Kidney (tissue), 14 donors: ENCODE results near the gene COQ4. TPM values are rescaled to one million over a fixed set of nuclear protein-coding genes. Genes with fewer than 3 reads are reported as not detected.

Experiments used
- DNase-seq, 5 donors: peaks; one replicate each; pipeline ENCODE4 v3.0.0-alpha.2; 2013 to 2020
- FAIRE-seq: peaks from 2 replicates; lab custom pipeline; 2012; peaks lifted over from hg19 to GRCh38; lab: Jason Lieb, UNC
- H3K27ac ChIP-seq, 2 donors: one replicate each; pipeline ENCODE4 v1.7.0; 2013; ENCODE audit warnings: low read depth in 2 of 2, low read length in 2 of 2, inconsistent platforms in 1 of 2
- H3K27me3 ChIP-seq: one replicate; pipeline ENCODE4 v1.7.1; 2013; ENCODE audit warnings: low read length, inconsistent platforms; ENCODE audit not compliant: control insufficient read depth, insufficient read depth
- H3K36me3 ChIP-seq, 3 donors: one replicate each; pipeline versions ENCODE4 v1.7.0 to v1.7.1; 2013; ENCODE audit warnings: low read length in 3 of 3, control low read depth in 1 of 3, inconsistent platforms in 1 of 3; ENCODE audit not compliant: insufficient read depth in 3 of 3, control insufficient read depth in 2 of 3
- H3K4me1 ChIP-seq, 3 donors: one replicate each; pipeline versions ENCODE4 v1.7.0 to v1.7.1; 2013; ENCODE audit warnings: low read length in 3 of 3, inconsistent platforms in 1 of 3, low read depth in 1 of 3; ENCODE audit not compliant: control insufficient read depth in 2 of 3, insufficient read depth in 2 of 3
- H3K4me3 ChIP-seq, 3 donors: one replicate each; pipeline versions ENCODE4 v1.7.0 to v1.8.1; 2013; ENCODE audit warnings: low read length in 3 of 3, control low read depth in 1 of 3, inconsistent platforms in 1 of 3
- H3K9ac ChIP-seq, 3 donors: one replicate each; pipeline versions ENCODE4 v1.7.0 to v1.7.1; 2013; ENCODE audit warnings: low read length in 3 of 3, control low read depth in 1 of 3, inconsistent platforms in 1 of 3
- H3K9me3 ChIP-seq, 3 donors: one replicate each; pipeline versions ENCODE4 v1.7.0 to v1.7.1; 2013; ENCODE audit warnings: low read length in 3 of 3, control low read depth in 1 of 3, inconsistent platforms in 1 of 3; ENCODE audit not compliant: control insufficient read depth in 2 of 3, insufficient read depth in 1 of 3
- intact Hi-C: fragments of 100-400 bp; cut with DNase I; formaldehyde crosslinking; loops from one replicate; pipeline ENCODE4 v1.11.1; 2022
- polyA plus RNA-seq: library from polyadenylated mRNA; stranded (reverse); fragments of 350-450 nt; fragmentation: Illumina TruSeq; extraction: RNeasy Lipid Tissue Mini Kit (QIAGEN cat#74804); gene quantifications from one replicate; pipeline ENCODE4 v1.2.3, GENCODE V29; 2014; ENCODE audit warnings: low read depth, low replicate concordance; ENCODE audit not compliant: insufficient read depth
- total RNA-seq: library from RNA; stranded (reverse); fragmentation: NEBNext Ultra II Directional; extraction: Animal tissue kit (Norgen Biotek cat#: 25700); gene quantifications from one replicate; pipeline ENCODE4 v1.2.1, GENCODE V29; 2021
- TF ChIP-seq, protein P1 (sequence below): IDR thresholded peaks from 3 replicates; pipeline ENCODE4 v1.5.1; 2012; ENCODE audit warnings: mild to moderate bottlenecking, moderate library complexity, borderline replicate concordance; ENCODE audit not compliant: insufficient read depth; ENCODE audit errors: extremely low read depth
- donor health status: control.
- donor health status: control.
- donor health status: control.
- donor health status: control.
- donor health status: control.
- donor health status: DM: yes; HTN: yes; CAD: no.
- donor health status: Normal renal cell carcinoma (clear cell type).

COQ4 gene
- total and polyA plus RNA-seq, 2 donors from 2014 or later, result 59.7 to 111 TPM

DNA sequence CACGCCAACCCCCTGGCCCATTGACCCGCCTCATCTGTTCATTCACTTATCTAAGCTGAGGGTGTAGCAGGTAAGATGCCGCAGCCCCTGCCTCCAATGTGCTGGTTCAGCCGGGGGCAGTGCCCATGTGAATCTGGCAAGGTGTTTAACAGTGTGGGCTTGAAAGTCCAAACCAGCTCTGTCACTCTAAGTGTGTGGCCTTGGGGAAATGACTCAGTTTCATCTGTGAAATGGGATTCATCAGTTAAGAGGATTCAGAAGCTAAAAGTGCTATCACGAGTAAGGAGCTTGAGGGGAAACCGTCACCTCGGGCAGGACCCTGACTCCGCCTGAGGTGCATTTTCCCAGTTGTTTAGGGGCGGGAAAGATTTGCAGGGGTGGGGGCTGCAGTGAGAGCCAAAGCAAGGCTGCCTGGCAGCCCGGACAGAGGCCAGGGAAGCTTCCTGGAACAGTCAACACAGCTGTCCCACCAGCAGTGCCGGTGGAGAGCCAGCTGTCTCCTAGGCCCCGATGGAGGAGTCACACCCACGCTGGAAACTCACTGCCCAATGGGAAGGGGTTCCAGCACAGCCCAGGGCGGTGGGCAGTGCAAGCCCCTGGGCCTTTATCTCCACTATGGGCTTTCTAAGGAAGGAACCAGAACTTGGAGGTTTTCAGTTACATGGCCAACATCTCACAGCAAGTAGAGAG is 38.8 kb downstream of the COQ4 start:
- intact Hi-C loops, result no loop called here
- DNase-seq, result peak in 1 of 5 donors; percentile 18
- H3K9me3 ChIP-seq, result no peaks in the 10 kb centered on the region
- TF ChIP-seq, protein P1, sequence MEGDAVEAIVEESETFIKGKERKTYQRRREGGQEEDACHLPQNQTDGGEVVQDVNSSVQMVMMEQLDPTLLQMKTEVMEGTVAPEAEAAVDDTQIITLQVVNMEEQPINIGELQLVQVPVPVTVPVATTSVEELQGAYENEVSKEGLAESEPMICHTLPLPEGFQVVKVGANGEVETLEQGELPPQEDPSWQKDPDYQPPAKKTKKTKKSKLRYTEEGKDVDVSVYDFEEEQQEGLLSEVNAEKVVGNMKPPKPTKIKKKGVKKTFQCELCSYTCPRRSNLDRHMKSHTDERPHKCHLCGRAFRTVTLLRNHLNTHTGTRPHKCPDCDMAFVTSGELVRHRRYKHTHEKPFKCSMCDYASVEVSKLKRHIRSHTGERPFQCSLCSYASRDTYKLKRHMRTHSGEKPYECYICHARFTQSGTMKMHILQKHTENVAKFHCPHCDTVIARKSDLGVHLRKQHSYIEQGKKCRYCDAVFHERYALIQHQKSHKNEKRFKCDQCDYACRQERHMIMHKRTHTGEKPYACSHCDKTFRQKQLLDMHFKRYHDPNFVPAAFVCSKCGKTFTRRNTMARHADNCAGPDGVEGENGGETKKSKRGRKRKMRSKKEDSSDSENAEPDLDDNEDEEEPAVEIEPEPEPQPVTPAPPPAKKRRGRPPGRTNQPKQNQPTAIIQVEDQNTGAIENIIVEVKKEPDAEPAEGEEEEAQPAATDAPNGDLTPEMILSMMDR, result no peak
- H3K36me3 ChIP-seq, result no peaks in the 10 kb centered on the region
- no peak overlapping the region for H3K27ac ChIP-seq
- H3K9ac ChIP-seq, result peak overlapping the region in 1 of 3 donors; percentile 56
- H3K4me3 ChIP-seq, result peak overlapping the region in 2 of 3 donors; percentile 60 to 77
- FAIRE-seq, result no peak
- peaks cover 0 to 19% (median 6%) of the 10 kb centered on the region in 3 donors for H3K4me1 ChIP-seq
- H3K27me3 ChIP-seq, result no peaks in the 10 kb centered on the region

DNA sequence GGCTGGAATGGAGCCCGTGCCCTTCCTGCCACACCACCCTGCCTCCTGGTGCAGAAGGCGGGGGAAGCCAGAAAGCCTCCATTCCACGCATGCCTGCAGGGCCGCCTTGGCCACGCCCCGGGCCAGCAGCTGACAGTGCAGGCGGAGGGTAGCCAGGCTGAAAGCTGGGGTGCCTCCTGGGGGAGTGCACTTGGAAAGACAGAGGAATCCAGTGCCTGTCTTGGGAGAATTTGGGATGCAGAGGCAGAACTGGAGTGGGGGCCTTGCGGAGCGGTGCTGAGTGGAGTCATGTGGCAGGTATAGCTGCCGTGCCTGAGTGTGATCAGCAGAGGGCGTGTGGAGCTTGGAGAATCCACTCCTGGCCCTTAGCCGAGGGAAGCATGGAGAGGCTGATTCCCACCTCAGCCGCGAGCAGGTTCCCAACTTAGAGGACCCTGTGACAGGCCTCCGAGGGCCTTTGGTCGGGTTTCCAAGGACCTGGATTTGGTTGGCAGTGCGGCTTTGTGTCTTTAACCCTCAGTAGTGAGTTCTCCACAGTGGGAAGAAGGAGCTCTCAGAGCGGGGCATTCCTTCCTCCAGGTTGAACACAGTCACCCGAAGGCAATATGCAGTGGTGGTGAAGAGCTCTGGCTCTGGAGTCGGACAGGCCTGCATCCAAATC is 39.5 kb downstream of the COQ4 start:
- Histone ChIP-seq H3K27me3 (no peaks in the 10 kb centered on the region), H3K36me3 (no peaks in the 10 kb centered on the region), H3K9me3 (no peaks in the 10 kb centered on the region), H3K4me1 (peaks cover 0 to 19% (median 6%) of the 10 kb centered on the region in 3 donors), H3K9ac (peak overlapping the region in 1 of 3 donors; percentile 56), H3K27ac (peak overlapping the region in 1 of 2 donors; percentile 8), H3K4me3 (peak overlapping the region; percentile 7 to 77 (median 60))
- TF ChIP-seq, protein P1, result peak; percentile 89
- no peak for FAIRE-seq
- peak; percentile 86 to 94 (median 91) for DNase-seq
- intact Hi-C loops, result no loop called here

DNA sequence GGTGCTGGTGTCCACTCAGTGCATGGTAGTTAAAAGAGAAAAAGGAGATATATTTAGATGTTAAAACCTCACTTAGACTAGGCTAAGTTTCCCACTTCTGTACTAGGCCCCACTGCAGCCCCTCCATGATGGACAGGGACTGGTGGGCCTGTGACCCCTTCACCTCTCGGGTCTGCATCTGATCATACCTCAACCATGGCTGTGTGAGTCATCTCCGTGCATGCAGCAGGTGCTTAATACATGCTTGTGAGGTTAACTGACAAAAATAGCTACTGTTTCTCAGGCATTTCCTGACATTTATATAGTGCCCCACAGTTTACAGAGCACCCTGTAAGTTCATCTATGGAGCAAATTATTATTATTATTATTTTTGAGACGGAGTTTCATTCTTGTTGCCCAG is 40.1 kb downstream of the COQ4 start:
- Histone ChIP-seq H3K4me3 (peak overlapping the region in 1 of 3 donors; percentile 7), H3K27ac (no peak overlapping the region), H3K27me3 (no peaks in the 10 kb centered on the region), H3K9me3 (no peaks in the 10 kb centered on the region), H3K4me1 (peaks cover 0 to 18% (median 6%) of the 10 kb centered on the region in 3 donors), H3K9ac (no peak overlapping the region), H3K36me3 (no peaks in the 10 kb centered on the region)
- TF ChIP-seq, protein P1, result no peak
- intact Hi-C loops, result no loop called here
- DNase-seq (no peak), FAIRE-seq (no peak)
